ENCODE results near the gene TRIP10.

Gene TRIP10

DNA sequence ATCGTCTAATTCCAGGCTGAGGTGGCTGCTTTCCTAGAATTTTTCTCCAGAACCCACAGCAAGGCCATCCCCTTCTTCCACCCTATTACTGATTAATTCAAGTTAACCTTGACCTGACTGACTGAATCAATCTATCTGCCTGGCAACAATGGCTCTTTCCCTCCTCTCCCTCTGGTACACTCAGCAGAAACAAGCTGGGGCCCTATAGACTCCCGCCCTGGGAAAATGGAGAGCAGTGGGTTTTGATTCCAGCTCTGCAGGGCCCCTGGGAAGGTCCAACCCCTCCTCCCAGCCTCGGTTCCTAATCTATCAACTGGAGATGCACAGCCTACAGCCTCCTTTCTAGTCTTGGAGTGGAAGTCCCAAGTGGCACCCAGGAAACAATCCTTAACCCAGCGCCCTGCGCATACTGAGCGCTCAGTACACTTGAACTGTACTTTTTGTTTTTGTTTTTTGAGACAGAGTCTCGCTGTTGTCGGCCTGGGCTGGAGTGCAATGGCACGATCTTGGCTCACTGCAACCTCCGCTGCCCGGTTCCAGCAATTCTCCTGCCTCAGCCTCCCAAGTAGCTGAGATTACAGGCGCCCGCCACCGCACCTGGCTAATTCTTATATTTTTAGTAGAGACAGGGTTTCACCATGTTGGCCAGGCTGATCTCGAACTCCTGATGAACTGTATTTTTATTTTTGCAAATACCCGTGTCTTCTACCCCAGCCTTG, 13.8 kb upstream of the TRIP10 start:
- no peak overlapping the region for H3K4me3 ChIP-seq (ENCODE audit: insufficient read length, low read depth)
- TF ChIP-seq SUZ12 (IDR thresholded peaks at IDR 0.05; ENCODE audit: extremely low read depth, insufficient read depth, insufficient read length) (no peak), ZNF274 (IDR thresholded peaks at IDR 0.05; ENCODE audit: low read depth, low read length) (no peak), YY1 (IDR thresholded peaks at IDR 0.05; ENCODE audit: insufficient read depth, insufficient read length) (no peak)
- no peak for DNase-seq (ENCODE audit: low read depth, low spot score)
- H3K4me1 ChIP-seq (ENCODE audit: insufficient read depth, insufficient read length): peaks cover 12% of the 10 kb centered on the region
- peaks cover 13% of the 10 kb centered on the region for H3K36me3 ChIP-seq (ENCODE audit: insufficient read depth, insufficient read length, low read length)
- no peak overlapping the region for H3K9ac ChIP-seq (ENCODE audit: insufficient read length, low read depth)
- H3K9me3 ChIP-seq (ENCODE audit: insufficient read depth, low read length): no peaks in the 10 kb centered on the region
- H3K27me3 ChIP-seq (ENCODE audit: insufficient read depth, insufficient read length): no peaks in the 10 kb centered on the region

DNA sequence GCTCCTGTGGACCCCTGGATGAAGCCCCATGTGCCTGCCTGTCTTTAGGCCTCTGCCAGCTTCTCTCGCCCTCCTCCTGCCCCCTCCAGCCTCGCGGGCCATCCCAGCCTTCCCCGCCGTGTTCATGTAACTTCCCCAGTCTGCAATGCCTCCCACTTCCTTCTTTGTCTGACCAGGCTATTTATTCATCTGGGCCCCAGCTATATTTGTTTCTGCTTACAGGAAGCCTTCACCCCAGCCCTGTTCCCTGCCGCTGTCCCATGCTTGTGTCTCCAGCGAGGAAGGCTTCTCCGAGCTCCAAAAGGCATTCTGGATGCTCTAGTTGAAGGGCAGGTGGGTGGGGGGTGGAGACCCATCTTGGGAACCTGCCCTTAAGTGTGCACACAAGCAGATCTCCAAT, 11.1 kb upstream of the TRIP10 start:
- Histone ChIP-seq H3K27me3 (ENCODE audit: insufficient read depth, insufficient read length) (no peaks in the 10 kb centered on the region), H3K36me3 (ENCODE audit: insufficient read depth, insufficient read length, low read length) (peaks cover 32% of the 10 kb centered on the region), H3K9me3 (ENCODE audit: insufficient read depth, low read length) (no peaks in the 10 kb centered on the region), H3K4me3 (ENCODE audit: insufficient read length, low read depth) (no peak overlapping the region), H3K9ac (ENCODE audit: insufficient read length, low read depth) (no peak overlapping the region), H3K4me1 (ENCODE audit: insufficient read depth, insufficient read length) (peaks cover 9% of the 10 kb centered on the region)
- DNase-seq (ENCODE audit: low read depth, low spot score): no peak
- TF ChIP-seq YY1 (IDR thresholded peaks at IDR 0.05; ENCODE audit: insufficient read depth, insufficient read length) (no peak), SUZ12 (IDR thresholded peaks at IDR 0.05; ENCODE audit: extremely low read depth, insufficient read depth, insufficient read length) (no peak), ZNF274 (IDR thresholded peaks at IDR 0.05; ENCODE audit: low read depth, low read length) (no peak)

GRCh38 chr19:6729573-6730152, 9.8 kb upstream of the TRIP10 start:
- no peak for DNase-seq (ENCODE audit: low read depth, low spot score)
- TF ChIP-seq SUZ12 (IDR thresholded peaks at IDR 0.05; ENCODE audit: extremely low read depth, insufficient read depth, insufficient read length): no peak
- TF ChIP-seq YY1 (IDR thresholded peaks at IDR 0.05; ENCODE audit: insufficient read depth, insufficient read length): no peak
- no peak for TF ChIP-seq ZNF274 (IDR thresholded peaks at IDR 0.05; ENCODE audit: low read depth, low read length)
- no peaks in the 10 kb centered on the region for H3K9me3 ChIP-seq (ENCODE audit: insufficient read depth, low read length)
- no peak overlapping the region for H3K4me3 ChIP-seq (ENCODE audit: insufficient read length, low read depth)
- no peaks in the 10 kb centered on the region for H3K27me3 ChIP-seq (ENCODE audit: insufficient read depth, insufficient read length)
- no peak overlapping the region for H3K9ac ChIP-seq (ENCODE audit: insufficient read length, low read depth)
- H3K4me1 ChIP-seq (ENCODE audit: insufficient read depth, insufficient read length): peaks cover 12% of the 10 kb centered on the region
- peaks cover 39% of the 10 kb centered on the region for H3K36me3 ChIP-seq (ENCODE audit: insufficient read depth, insufficient read length, low read length)

DNA sequence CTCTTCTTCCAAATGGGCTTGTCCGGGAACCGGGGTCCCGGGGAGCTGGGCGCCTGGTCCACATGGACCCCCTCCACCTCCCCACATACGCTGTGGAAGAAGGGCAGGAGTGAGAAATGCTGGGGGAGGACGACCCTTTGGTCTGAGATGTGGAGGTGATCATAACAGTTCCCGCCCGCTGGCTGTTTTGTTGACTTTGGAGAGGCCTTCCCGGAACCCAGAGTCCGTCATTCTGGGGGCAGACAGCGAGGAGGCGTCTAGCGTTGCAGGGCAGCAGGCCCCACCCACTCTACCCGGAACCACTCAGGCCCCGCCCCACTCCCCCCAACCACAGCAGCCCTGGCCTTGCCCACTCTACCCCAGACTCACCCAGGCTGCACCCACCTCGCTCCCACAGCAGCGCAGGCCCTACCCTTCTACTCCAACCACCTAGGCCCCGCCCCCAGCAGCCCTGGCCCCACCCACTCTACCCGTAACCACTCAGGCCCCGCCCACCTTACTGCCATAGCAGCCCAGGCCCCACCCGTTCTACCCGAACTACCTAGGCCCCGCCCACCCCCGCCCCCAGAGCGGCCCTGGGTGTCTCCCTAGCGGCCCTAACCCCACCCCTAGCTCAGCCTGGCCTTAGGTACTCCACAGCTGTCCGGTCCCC, 9.2 kb upstream of the TRIP10 start:
- H3K4me3 ChIP-seq (ENCODE audit: insufficient read length, low read depth): no peak overlapping the region
- H3K36me3 ChIP-seq (ENCODE audit: insufficient read depth, insufficient read length, low read length): peaks cover 41% of the 10 kb centered on the region
- no peaks in the 10 kb centered on the region for H3K27me3 ChIP-seq (ENCODE audit: insufficient read depth, insufficient read length)
- H3K9ac ChIP-seq (ENCODE audit: insufficient read length, low read depth): no peak overlapping the region
- H3K4me1 ChIP-seq (ENCODE audit: insufficient read depth, insufficient read length): peaks cover 11% of the 10 kb centered on the region
- no peak for TF ChIP-seq ZNF274 (IDR thresholded peaks at IDR 0.05; ENCODE audit: low read depth, low read length)
- no peak for TF ChIP-seq SUZ12 (IDR thresholded peaks at IDR 0.05; ENCODE audit: extremely low read depth, insufficient read depth, insufficient read length)
- TF ChIP-seq YY1 (IDR thresholded peaks at IDR 0.05; ENCODE audit: insufficient read depth, insufficient read length): no peak
- DNase-seq (ENCODE audit: low read depth, low spot score): no peak
- H3K9me3 ChIP-seq (ENCODE audit: insufficient read depth, low read length): no peaks in the 10 kb centered on the region

DNA sequence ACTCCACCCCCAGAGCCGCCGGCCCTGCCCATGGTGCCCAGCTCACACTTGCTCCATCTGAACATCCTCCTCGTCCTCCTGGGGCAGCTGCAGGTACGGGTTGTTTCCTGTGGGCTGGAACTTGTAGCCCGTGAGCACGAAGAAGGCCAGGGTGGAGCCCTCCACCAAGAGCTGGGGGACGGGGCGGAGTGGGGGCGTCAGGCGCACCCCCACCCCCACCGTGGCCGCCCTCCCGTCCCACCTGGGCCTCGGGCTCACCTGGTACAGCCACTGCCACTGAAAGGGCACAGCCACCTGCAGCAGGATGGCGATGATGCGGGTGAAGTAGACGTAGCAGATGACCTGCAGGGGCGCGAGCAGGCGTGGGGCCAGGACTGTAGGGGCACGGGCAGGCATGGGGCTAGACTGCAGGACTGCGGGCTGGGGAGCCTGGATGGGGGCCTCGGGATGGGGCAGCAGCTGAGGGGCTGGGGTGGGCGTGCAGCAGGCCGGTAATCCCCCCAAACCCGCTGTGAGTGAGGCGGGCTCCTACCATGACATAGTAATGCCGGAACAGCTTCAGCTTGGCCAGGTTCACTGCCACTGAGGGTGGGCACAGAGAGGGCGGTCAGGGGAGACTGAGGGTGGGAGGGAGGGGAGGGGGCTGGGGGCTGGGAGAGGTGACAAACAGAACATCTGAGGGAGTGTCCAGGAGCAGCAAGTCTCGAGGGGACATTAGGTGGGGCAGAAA, 8.4 kb upstream of the TRIP10 start:
- H3K4me3 ChIP-seq (ENCODE audit: insufficient read length, low read depth): no peak overlapping the region
- H3K36me3 ChIP-seq (ENCODE audit: insufficient read depth, insufficient read length, low read length): peaks cover 42% of the 10 kb centered on the region
- no peaks in the 10 kb centered on the region for H3K9me3 ChIP-seq (ENCODE audit: insufficient read depth, low read length)
- H3K27me3 ChIP-seq (ENCODE audit: insufficient read depth, insufficient read length): no peaks in the 10 kb centered on the region
- peaks cover 12% of the 10 kb centered on the region for H3K4me1 ChIP-seq (ENCODE audit: insufficient read depth, insufficient read length)
- DNase-seq (ENCODE audit: low read depth, low spot score): no peak
- TF ChIP-seq ZNF274 (IDR thresholded peaks at IDR 0.05; ENCODE audit: low read depth, low read length) (no peak), SUZ12 (IDR thresholded peaks at IDR 0.05; ENCODE audit: extremely low read depth, insufficient read depth, insufficient read length) (no peak), YY1 (IDR thresholded peaks at IDR 0.05; ENCODE audit: insufficient read depth, insufficient read length) (no peak)
- H3K9ac ChIP-seq (ENCODE audit: insufficient read length, low read depth): no peak overlapping the region

GRCh38 chr19:6731822-6732221, 7.7 kb upstream of the TRIP10 start:
- TF ChIP-seq ZNF274 (IDR thresholded peaks at IDR 0.05; ENCODE audit: low read depth, low read length) (no peak), SUZ12 (IDR thresholded peaks at IDR 0.05; ENCODE audit: extremely low read depth, insufficient read depth, insufficient read length) (no peak), YY1 (IDR thresholded peaks at IDR 0.05; ENCODE audit: insufficient read depth, insufficient read length) (no peak)
- H3K9me3 ChIP-seq (ENCODE audit: insufficient read depth, low read length): no peaks in the 10 kb centered on the region
- peaks cover 42% of the 10 kb centered on the region for H3K36me3 ChIP-seq (ENCODE audit: insufficient read depth, insufficient read length, low read length)
- no peak overlapping the region for H3K9ac ChIP-seq (ENCODE audit: insufficient read length, low read depth)
- H3K4me3 ChIP-seq (ENCODE audit: insufficient read length, low read depth): no peak overlapping the region
- no peaks in the 10 kb centered on the region for H3K27me3 ChIP-seq (ENCODE audit: insufficient read depth, insufficient read length)
- peaks cover 12% of the 10 kb centered on the region for H3K4me1 ChIP-seq (ENCODE audit: insufficient read depth, insufficient read length)
- DNase-seq (ENCODE audit: low read depth, low spot score): no peak
